OCI-LY7 (cell line): ENCODE data around the gene GP2.

Experiments used
- EZH2phosphoT487 ChIP-seq: fragments of 200-600 bp; sonication (generic); IDR thresholded peaks from 2 replicates; pipeline ENCODE4 v1.6.1; 2018; ENCODE audit warnings: low read depth, borderline replicate concordance, mild to moderate bottlenecking, mixed run types, antibody characterized with exemption, low read length, moderate library complexity, mixed read lengths
- TF ChIP-seq, protein P1 (sequence below): fragments of 200-600 bp; sonication (generic); conservative IDR thresholded peaks from 2 replicates; pipeline ENCODE4 v1.5.1; 2014; ENCODE audit warnings: mild to moderate bottlenecking, antibody characterized with exemption, low read length, moderate library complexity, mixed read lengths

DNA sequence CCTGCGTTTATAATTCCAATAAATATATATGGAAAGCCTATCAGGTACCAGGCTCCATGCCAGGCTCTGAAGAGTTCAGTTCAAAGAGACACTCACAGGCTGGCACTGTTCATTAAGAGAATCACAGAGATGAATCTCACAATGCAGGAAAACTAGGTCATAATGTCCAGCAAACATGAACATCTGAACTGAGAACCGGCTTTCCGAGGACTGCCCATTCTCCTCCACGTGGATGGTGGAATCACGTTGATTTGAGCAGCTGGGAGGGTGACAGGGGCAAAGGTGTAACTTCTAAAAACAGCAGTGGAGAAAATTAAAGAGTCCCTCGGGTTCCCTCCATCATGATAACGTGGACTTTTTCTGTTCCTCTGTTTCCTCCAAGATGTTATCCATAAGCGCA, 10.2 kb downstream of the GP2 start:
- TF ChIP-seq, protein P1, sequence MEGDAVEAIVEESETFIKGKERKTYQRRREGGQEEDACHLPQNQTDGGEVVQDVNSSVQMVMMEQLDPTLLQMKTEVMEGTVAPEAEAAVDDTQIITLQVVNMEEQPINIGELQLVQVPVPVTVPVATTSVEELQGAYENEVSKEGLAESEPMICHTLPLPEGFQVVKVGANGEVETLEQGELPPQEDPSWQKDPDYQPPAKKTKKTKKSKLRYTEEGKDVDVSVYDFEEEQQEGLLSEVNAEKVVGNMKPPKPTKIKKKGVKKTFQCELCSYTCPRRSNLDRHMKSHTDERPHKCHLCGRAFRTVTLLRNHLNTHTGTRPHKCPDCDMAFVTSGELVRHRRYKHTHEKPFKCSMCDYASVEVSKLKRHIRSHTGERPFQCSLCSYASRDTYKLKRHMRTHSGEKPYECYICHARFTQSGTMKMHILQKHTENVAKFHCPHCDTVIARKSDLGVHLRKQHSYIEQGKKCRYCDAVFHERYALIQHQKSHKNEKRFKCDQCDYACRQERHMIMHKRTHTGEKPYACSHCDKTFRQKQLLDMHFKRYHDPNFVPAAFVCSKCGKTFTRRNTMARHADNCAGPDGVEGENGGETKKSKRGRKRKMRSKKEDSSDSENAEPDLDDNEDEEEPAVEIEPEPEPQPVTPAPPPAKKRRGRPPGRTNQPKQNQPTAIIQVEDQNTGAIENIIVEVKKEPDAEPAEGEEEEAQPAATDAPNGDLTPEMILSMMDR = no peak
- TF ChIP-seq EZH2phosphoT487 = no peak
